HG03045 (cell line): Measurements from ENCODE around the gene GCLC.
"Not testable (repeated sequence)": the region's sequence is repeated elsewhere in the genome, so short reads cannot be mapped to it uniquely, and the experiment has no call there.

Source experiments
- ATAC-seq: cut with Tn5 transposase; IDR thresholded peaks from one replicate; pipeline ENCODE4 v1.9.1; 2021; ENCODE audit warnings: mild to moderate bottlenecking, moderate library complexity; ENCODE audit not compliant: unreplicated experiment

The GCLC gene

GRCh38 chr6:53544470-53545308 is at the start of gene GCLC:
TSS of gene GCLC (minus strand) at chr6:53545101. CDS start at chr6:53544645, 456 bp downstream.
- peak; percentile 67 for ATAC-seq

GRCh38 chr6:53594596-53594995 is 49.7 kb upstream of the GCLC start:
- no peak for ATAC-seq

GRCh38 chr6:53593001-53593488 is 48.1 kb upstream of the GCLC start:
- ATAC-seq = no peak

GRCh38 chr6:53591873-53592272 is 47.0 kb upstream of the GCLC start:
- ATAC-seq = no peak

- ATAC-seq = no peak
These were observed 44.1 kb upstream of the GCLC start for GRCh38 chr6:53588816-53589509.

- no peak for ATAC-seq
These were observed 42.4 kb upstream of the GCLC start for GRCh38 chr6:53587291-53587690.

GRCh38 chr6:53585208-53585900 is 40.5 kb upstream of the GCLC start:
- ATAC-seq = no peak

GRCh38 chr6:53584726-53585125 is 39.8 kb upstream of the GCLC start:
- ATAC-seq = no peak

GRCh38 chr6:53583451-53583850 is 38.5 kb upstream of the GCLC start:
- no peak for ATAC-seq

- no peak for ATAC-seq
These were observed 38.1 kb upstream of the GCLC start for GRCh38 chr6:53582963-53583362.

GRCh38 chr6:53581856-53582255 is 37.0 kb upstream of the GCLC start:
- ATAC-seq = no peak

- no peak for ATAC-seq
These were observed 36.4 kb upstream of the GCLC start for GRCh38 chr6:53581173-53581773.

- ATAC-seq = no peak
These were observed 34.4 kb upstream of the GCLC start for GRCh38 chr6:53579338-53579737.

- ATAC-seq = no peak
These were observed 33.5 kb upstream of the GCLC start for GRCh38 chr6:53578371-53578770.

GRCh38 chr6:53573299-53573698 is 28.4 kb upstream of the GCLC start:
- no peak for ATAC-seq

- ATAC-seq = not testable (repeated sequence)
These were observed 27.5 kb upstream of the GCLC start for GRCh38 chr6:53572379-53572778.

GRCh38 chr6:53568776-53569616 is 24.1 kb upstream of the GCLC start:
- no peak for ATAC-seq

GRCh38 chr6:53567701-53568100 is 22.8 kb upstream of the GCLC start:
- no peak for ATAC-seq

GRCh38 chr6:53566755-53567154 is 21.9 kb upstream of the GCLC start:
- no peak for ATAC-seq

GRCh38 chr6:53565886-53566285 is 21.0 kb upstream of the GCLC start:
- no peak for ATAC-seq
